ENCODE measurements around the gene DENND1A. TPM values are rescaled to one million over a fixed set of nuclear protein-coding genes. Genes with fewer than 3 reads are reported as not detected.

The DENND1A gene
- total and polyA plus RNA-seq, 12 donors, result 7.3 to 36.7 (median 19.6) TPM

DNA sequence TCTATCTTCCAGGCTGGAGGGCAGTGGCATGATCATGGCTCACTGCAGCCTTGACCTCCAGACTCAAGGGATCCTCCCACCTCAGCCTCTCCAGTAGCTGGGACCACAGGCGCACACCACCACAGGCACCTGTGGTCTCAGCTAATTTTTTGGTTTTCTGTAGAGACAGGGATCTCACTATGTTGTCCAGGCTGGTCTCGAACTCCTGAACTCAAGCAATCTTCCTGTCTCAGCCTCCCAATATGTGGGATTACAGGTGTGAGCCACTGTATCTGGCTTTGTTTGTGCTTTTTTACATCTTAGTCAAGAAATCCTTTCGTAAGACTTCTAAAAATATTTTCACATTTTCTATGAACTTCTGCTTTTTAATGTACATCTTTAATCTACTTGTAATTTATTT, 116.9 kb downstream of the DENND1A start:
- Histone ChIP-seq H3K9me3 (replicated peaks in 1 of 3) (no peaks in the 10 kb centered on the region), H3K36me3 (replicated peaks in 1 of 2) (no peaks in the 10 kb centered on the region), H3K4me1 (replicated peaks in 1 of 2) (peaks cover 5 to 14% of the 10 kb centered on the region in 2 donors), H3K27ac (no peak overlapping the region), H3K4me3 (no peak overlapping the region), H3K27me3 (no peaks in the 10 kb centered on the region)
- WGBS, 4 donors, result 90 to 95% (median 93%) methylated on average over 3 of the region's 3 CpGs
- no peak for TF ChIP-seq POLR2A (IDR thresholded peaks at IDR 0.05)
- TF ChIP-seq, protein P1, sequence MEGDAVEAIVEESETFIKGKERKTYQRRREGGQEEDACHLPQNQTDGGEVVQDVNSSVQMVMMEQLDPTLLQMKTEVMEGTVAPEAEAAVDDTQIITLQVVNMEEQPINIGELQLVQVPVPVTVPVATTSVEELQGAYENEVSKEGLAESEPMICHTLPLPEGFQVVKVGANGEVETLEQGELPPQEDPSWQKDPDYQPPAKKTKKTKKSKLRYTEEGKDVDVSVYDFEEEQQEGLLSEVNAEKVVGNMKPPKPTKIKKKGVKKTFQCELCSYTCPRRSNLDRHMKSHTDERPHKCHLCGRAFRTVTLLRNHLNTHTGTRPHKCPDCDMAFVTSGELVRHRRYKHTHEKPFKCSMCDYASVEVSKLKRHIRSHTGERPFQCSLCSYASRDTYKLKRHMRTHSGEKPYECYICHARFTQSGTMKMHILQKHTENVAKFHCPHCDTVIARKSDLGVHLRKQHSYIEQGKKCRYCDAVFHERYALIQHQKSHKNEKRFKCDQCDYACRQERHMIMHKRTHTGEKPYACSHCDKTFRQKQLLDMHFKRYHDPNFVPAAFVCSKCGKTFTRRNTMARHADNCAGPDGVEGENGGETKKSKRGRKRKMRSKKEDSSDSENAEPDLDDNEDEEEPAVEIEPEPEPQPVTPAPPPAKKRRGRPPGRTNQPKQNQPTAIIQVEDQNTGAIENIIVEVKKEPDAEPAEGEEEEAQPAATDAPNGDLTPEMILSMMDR (IDR thresholded peaks at IDR 0.05), result no peak
- no peak for DNase-seq
- intact Hi-C loops (cut with DNase I), result no loop called here

DNA sequence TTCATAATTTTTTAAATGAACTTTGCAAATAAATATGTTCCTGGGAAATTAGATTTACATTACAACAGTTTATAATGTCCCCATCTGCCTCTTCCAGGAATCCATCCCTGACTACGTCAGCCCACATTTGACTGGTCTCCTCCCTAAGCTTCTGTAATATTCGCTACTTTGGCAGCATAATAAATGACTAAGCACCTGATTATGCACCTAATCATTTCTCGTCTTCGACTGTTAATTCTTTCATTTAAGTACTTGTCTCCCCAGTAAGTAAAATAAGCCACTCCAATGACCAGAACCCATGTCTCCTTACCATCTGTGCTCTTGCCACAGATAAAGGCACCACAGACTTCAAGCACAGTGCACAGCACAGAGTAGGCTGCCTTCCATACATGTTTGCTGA, 122.7 kb downstream of the DENND1A start:
- no peak overlapping the region for H3K27ac ChIP-seq
- no peak overlapping the region for H3K4me3 ChIP-seq
- DNase-seq, result no peak
- intact Hi-C loops (cut with DNase I), result no loop called here
- no peaks in the 10 kb centered on the region for H3K36me3 ChIP-seq (replicated peaks in 1 of 2)
- 91 to 97% (median 92%) methylated on average over 4 of the region's 4 CpGs for whole genome bisulfite sequencing, 4 donors
- no peaks in the 10 kb centered on the region for H3K9me3 ChIP-seq (replicated peaks in 1 of 3)
- no peaks in the 10 kb centered on the region for H3K4me1 ChIP-seq (replicated peaks in 1 of 2)
- H3K27me3 ChIP-seq, result no peaks in the 10 kb centered on the region
- TF ChIP-seq, protein P1 (IDR thresholded peaks at IDR 0.05), result no peak
- TF ChIP-seq POLR2A (IDR thresholded peaks at IDR 0.05), result no peak

DNA sequence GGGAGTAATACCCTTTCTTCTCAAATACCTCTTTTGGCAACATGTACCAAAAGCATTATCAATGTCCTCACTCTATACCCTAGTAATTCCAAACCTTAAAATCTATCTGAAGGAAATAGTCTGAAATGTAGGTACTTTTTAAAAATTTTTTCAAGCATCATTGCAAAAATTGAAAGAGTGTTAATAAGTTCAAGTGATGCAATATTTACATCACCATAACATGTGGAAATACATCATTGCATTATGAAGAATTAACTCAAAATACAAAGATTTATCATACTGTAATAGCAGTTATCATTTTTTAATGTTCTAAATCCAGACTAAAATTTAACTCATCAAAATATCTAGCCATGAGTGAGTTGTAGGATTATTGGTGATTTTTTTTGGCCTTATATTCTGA, 123.1 kb downstream of the DENND1A start:
- Histone ChIP-seq H3K9me3 (replicated peaks in 1 of 3) (no peaks in the 10 kb centered on the region), H3K27ac (no peak overlapping the region), H3K36me3 (replicated peaks in 1 of 2) (no peaks in the 10 kb centered on the region), H3K27me3 (no peaks in the 10 kb centered on the region), H3K4me3 (no peak overlapping the region), H3K4me1 (replicated peaks in 1 of 2) (no peaks in the 10 kb centered on the region)
- no peak for DNase-seq
- intact Hi-C loops (cut with DNase I), result no loop called here
- TF ChIP-seq POLR2A (IDR thresholded peaks at IDR 0.05), result no peak
- TF ChIP-seq, protein P1 (IDR thresholded peaks at IDR 0.05), result no peak

DNA sequence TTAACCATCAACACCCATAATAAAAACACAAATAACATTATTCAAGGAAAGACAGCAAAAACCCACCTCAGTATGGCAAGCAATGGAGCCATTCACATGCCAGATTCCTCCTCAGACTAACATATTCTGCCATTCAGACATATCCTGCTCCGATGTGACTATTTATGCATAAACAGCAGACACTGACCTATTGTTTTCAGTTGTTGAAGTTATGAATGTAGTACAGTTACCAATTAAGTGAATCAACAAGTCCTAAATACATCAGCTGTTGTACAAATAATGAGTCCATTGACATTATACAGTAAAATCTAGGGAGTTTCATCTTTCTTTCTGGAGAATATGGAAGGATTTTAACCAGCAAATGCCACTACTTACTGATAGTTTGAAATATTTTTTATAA, 131.7 kb downstream of the DENND1A start:
- peaks cover 0 to 4% of the 10 kb centered on the region in 2 donors for H3K4me1 ChIP-seq (replicated peaks in 1 of 2)
- intact Hi-C loops (cut with DNase I), result no loop called here
- no peak overlapping the region for H3K27ac ChIP-seq
- no peak for DNase-seq
- no peaks in the 10 kb centered on the region for H3K9me3 ChIP-seq (replicated peaks in 1 of 3)
- H3K36me3 ChIP-seq (replicated peaks in 1 of 2), result no peaks in the 10 kb centered on the region
- TF ChIP-seq, protein P1 (IDR thresholded peaks at IDR 0.05), result no peak
- no peak for TF ChIP-seq POLR2A (IDR thresholded peaks at IDR 0.05)
- H3K4me3 ChIP-seq, result no peak overlapping the region
- no peaks in the 10 kb centered on the region for H3K27me3 ChIP-seq
- WGBS, 4 donors, result 91 to 95% (median 92%) methylated on average over 1 of the region's 1 CpG

Data from adrenal gland (tissue), 12 donors.